Left ventricle myocardium inferior (tissue), 1 donor: ENCODE results near the gene FRS2. TPM values are rescaled to one million over a fixed set of nuclear protein-coding genes. Genes with fewer than 3 reads are reported as not detected.
"Not testable (repeated sequence)": the region's sequence is repeated elsewhere in the genome, so short reads cannot be mapped to it uniquely, and the experiment has no call there.

Experiments
- DNase-seq: peaks from one replicate; pipeline ENCODE4 v3.0.0-alpha.2; 2020
- H3K27ac ChIP-seq: fragments of 200-600 bp; replicated peaks from 2 replicates; pipeline ENCODE4 v1.8.0; 2021
- H3K27me3 ChIP-seq: fragments of 200-600 bp; 2 replicates; pipeline ENCODE4 v1.8.0; 2021; ENCODE audit warnings: low read depth
- H3K36me3 ChIP-seq: fragments of 200-600 bp; 2 replicates; pipeline ENCODE4 v1.8.0; 2021
- H3K4me1 ChIP-seq: fragments of 200-600 bp; 2 replicates; pipeline ENCODE4 v1.8.0; 2021
- H3K4me3 ChIP-seq: fragments of 200-600 bp; 2 replicates; pipeline ENCODE4 v1.8.0; 2021; ENCODE audit warnings: mild to moderate bottlenecking, moderate library complexity
- H3K9me3 ChIP-seq: fragments of 200-600 bp; replicated peaks from 2 replicates; pipeline ENCODE4 v1.8.0; 2021
- intact Hi-C: fragments of 100-400 bp; cut with micrococcal nuclease; formaldehyde crosslinking; loops from one replicate; pipeline ENCODE4 v1.11.0; 2022
- total RNA-seq: library from RNA; stranded (reverse); fragmentation: NEBNext Ultra II Directional; extraction: Animal tissue kit (Norgen Biotek cat#: 25700); gene quantifications from one replicate; pipeline ENCODE4 v1.2.1, GENCODE V29; 2021
- TF ChIP-seq, protein P1 (sequence below): fragments of 200-600 bp; IDR thresholded peaks from 2 replicates; pipeline ENCODE4 v1.8.0; 2021; ENCODE audit warnings: antibody characterized with exemption, mild to moderate bottlenecking, borderline replicate concordance
- donor health status: DM: no; HTN: yes; CAD: no; lungs with severe emphysema.

The FRS2 gene
- total RNA-seq, 1 donor from 2014 or later: 18.2 TPM

DNA sequence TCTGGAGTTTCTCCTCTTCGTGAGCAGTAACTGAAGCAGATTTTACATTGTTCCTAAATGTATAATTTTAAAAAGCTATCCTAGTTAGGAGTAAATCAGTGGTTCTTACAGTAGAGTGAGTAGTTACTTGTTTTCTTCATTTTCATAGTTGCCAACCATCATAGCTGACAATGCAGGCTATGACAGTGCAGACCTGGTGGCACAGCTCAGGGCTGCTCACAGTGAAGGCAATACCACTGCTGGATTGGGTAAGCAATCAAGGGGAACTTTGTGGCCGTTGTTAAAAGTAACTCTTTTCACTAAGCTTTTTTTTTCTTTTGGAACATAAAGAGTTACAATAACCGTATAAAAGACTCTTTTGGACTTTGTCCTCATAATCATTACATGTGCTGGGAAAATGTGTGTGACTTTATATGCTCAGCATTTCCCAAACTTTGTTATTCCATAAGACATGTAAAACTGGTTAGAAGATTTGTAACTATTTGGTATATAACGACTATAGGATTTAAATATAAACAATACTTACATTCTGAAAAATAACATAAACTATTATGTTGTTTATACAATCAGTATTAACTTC, 128.1 kb downstream of the FRS2 start:
- Histone ChIP-seq H3K4me1 (peaks cover 35% of the 10 kb centered on the region), H3K27me3 (no peaks in the 10 kb centered on the region), H3K36me3 (peaks cover 98% of the 10 kb centered on the region), H3K9me3 (no peaks in the 10 kb centered on the region), H3K4me3 (no peak overlapping the region), H3K27ac (peak overlapping the region; percentile 2)
- no peak for DNase-seq
- intact Hi-C loops: no loop called here
- TF ChIP-seq, protein P1, sequence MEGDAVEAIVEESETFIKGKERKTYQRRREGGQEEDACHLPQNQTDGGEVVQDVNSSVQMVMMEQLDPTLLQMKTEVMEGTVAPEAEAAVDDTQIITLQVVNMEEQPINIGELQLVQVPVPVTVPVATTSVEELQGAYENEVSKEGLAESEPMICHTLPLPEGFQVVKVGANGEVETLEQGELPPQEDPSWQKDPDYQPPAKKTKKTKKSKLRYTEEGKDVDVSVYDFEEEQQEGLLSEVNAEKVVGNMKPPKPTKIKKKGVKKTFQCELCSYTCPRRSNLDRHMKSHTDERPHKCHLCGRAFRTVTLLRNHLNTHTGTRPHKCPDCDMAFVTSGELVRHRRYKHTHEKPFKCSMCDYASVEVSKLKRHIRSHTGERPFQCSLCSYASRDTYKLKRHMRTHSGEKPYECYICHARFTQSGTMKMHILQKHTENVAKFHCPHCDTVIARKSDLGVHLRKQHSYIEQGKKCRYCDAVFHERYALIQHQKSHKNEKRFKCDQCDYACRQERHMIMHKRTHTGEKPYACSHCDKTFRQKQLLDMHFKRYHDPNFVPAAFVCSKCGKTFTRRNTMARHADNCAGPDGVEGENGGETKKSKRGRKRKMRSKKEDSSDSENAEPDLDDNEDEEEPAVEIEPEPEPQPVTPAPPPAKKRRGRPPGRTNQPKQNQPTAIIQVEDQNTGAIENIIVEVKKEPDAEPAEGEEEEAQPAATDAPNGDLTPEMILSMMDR: no peak

DNA sequence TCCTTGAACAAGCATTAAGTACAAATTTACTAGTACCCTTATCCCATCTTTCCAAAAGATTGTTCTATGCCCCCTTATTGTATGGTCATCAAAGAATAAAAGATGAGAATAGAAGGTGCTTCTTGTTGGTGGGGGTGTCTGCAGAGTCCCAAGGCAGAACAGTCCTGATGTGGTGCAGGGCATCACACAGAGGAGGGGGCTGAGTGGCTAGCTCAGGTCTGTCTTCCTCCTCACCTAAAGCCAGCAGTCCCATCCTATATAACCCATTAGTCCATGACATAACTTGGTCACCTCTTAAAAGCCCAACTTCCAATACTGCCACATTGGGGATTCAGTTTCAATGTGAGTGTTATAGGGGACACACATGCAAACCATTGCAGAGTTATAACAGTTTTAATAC, 130.6 kb downstream of the FRS2 start:
- TF ChIP-seq, protein P1: no peak
- Histone ChIP-seq H3K27me3 (no peaks in the 10 kb centered on the region), H3K4me3 (no peak overlapping the region), H3K9me3 (no peaks in the 10 kb centered on the region), H3K4me1 (peaks cover 44% of the 10 kb centered on the region), H3K27ac (no peak overlapping the region), H3K36me3 (peaks cover 76% of the 10 kb centered on the region)
- intact Hi-C loops: no loop called here
- DNase-seq: no peak

DNA sequence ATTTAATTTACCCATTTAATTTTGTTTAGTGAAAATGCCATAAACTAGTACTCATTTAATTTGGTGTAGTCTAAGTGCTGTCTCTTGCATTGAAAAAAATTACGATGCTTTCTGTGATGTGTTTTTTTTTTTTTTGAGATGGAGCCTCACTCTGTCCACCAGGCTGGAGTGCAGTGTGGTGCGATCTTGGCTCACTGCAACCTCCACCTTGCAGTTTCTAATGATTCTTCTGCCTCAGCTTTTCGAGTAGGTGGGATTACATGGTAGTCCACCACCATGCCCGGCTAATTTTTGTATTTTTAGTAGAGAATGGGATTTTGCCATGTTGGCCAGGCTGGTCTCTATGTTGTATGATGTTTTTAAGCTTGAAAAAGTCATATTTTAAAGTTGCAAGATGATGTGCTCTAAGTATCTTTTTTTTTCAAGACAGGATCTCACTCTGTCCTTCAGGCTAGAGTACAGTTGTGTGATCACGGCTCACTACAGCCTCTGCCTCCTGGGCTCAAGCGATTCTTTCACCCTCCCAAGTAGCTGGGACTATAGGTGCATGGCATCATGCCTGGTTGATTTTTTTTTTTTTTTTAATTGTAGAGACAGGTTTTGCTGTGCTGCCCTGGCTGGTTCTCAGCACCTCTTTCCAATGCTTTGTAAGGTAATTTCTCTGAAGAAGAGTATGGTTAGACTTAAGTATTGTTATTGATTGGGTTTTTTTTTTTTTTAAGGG, 131.9 kb downstream of the FRS2 start:
- H3K27me3 ChIP-seq: no peaks in the 10 kb centered on the region
- no peak overlapping the region for H3K27ac ChIP-seq
- H3K4me3 ChIP-seq: no peak overlapping the region
- no peak for DNase-seq
- intact Hi-C loops: no loop called here
- no peaks in the 10 kb centered on the region for H3K9me3 ChIP-seq
- H3K4me1 ChIP-seq: peaks cover 37% of the 10 kb centered on the region
- TF ChIP-seq, protein P1: no peak
- H3K36me3 ChIP-seq: peaks cover 64% of the 10 kb centered on the region

DNA sequence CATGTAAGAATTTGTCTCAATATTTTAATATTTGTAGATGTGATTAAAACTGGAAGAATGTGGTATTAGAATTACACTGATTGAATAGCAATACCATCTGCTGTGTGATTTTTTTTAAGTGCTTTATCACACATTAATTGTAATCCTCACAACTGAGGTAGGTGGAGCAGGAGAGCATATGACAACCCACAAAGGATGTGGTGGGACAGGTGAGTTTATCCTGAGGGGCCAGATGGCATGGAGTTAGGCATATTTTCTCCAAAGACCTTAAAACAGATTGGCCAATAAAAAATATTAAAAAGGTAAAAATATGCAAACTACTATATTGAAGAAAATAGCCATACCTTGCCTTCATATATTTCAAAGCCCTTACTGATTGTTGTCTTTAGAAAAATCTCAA, 132.8 kb downstream of the FRS2 start:
- DNase-seq: no peak
- no peaks in the 10 kb centered on the region for H3K27me3 ChIP-seq
- intact Hi-C loops: no loop called here
- H3K36me3 ChIP-seq: peaks cover 56% of the 10 kb centered on the region
- no peak overlapping the region for H3K4me3 ChIP-seq
- TF ChIP-seq, protein P1: no peak
- no peak overlapping the region for H3K27ac ChIP-seq
- no peaks in the 10 kb centered on the region for H3K9me3 ChIP-seq
- H3K4me1 ChIP-seq: peaks cover 40% of the 10 kb centered on the region

DNA sequence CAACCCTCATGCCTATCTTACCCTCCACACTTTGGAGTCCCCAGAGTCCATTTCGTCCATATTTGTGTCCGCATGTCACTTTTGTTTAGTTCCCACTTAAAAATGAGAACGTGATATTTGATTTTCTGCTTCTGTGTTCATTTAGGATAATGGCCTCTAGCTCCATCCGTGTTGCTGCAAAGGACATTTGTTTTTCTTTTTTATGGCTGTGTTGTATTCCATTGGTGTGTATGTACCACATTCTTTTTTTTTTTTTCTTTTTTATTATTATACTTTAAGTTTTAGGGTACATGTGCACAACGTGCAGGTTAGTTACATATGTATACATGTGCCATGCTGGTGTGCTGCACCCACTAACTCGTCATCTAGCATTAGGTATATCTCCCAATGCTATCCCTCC, 133.4 kb downstream of the FRS2 start:
- peaks cover 50% of the 10 kb centered on the region for H3K36me3 ChIP-seq
- DNase-seq, H3K27me3 ChIP-seq, H3K27ac ChIP-seq, H3K9me3 ChIP-seq, intact Hi-C loops, H3K4me3 ChIP-seq: not testable (repeated sequence)
- peaks cover 35% of the 10 kb centered on the region for H3K4me1 ChIP-seq

DNA sequence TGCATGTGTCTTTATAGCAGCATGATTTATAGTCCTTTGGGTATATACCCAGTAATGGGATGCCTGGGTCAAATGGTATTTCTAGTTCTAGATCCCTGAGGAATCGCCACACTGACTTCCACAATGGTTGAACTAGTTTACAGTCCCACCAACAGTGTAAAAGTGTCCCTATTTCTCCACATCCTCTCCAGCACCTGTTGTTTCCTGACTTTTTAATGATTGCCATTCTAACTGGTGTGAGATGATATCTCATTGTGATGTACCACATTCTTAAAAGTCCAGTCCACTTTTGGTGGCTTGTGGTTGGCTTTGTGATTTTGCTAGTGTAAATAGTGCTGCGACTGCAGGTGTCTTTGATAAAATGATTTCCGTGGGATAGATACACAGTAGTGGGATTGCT, 134.1 kb downstream of the FRS2 start:
- Histone ChIP-seq H3K4me1 (peaks cover 35% of the 10 kb centered on the region), H3K36me3 (peaks cover 42% of the 10 kb centered on the region)
- H3K9me3 ChIP-seq, H3K4me3 ChIP-seq, DNase-seq, H3K27ac ChIP-seq, intact Hi-C loops, H3K27me3 ChIP-seq: not testable (repeated sequence)
